NCI-H1417 treated with DMSO at 0.1 percent for 48 hours (cell line): ENCODE results near the gene SLC49A4.

ENCODE experiments used
- DNase-seq: peaks from one replicate; lab custom pipeline; 2025; lab: John Stamatoyannopoulos, UW

SLC49A4 gene

GRCh38 chr3:122786066-122786465 lies 8.8 kb upstream of the SLC49A4 start:
- no peak for DNase-seq

DNA sequence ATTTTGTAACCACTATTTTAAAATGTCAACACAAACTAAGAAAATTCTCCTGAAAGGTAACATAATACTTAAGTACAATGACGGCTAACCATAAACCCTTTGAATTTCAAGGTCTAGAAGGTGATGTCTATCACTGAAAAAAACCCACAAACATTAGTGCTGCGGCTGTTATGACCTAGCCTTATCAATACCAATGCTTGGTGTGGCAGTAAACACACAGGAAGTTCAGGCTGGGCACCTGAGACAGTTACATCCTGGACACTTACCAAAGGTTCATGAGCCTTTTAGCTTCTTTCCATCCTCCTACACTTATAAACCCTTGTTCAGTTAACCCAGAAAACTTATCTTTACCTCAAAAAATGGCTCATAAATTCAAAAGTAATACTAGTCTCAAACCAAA lies 7.0 kb upstream of the SLC49A4 start:
- DNase-seq = no peak

DNA sequence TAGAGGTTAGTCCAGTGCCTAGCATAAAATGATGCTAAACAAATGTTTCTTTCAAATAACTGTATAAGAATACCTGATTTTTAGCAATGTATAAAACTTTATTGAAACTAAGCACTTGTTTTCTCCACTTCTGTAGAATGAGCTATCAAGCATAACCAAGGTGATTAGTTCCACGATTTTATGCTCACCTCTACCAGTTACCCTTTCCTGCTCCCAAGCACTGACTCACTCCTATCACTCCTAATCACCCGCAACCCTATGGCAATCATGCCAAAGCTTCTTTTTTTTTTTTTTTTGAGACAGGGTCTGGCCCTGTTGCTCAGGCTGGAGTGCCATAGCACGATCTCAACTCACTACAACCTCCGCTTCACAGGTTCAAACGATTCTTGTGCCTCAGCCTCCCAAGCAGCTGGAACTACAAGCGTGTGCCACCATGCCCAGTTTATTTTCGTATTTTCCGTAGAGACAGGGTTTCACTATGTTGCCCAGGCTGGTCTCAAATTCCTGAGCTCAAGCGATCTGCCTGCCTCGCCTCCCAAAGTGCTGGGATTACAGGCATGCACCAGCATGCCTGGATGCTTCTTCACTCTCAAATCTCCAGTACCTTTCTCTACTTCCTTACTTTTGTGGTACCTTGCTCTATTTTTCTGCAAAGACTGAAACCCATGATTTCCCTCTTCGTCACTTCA lies 5.1 kb upstream of the SLC49A4 start:
- no peak for DNase-seq

DNA sequence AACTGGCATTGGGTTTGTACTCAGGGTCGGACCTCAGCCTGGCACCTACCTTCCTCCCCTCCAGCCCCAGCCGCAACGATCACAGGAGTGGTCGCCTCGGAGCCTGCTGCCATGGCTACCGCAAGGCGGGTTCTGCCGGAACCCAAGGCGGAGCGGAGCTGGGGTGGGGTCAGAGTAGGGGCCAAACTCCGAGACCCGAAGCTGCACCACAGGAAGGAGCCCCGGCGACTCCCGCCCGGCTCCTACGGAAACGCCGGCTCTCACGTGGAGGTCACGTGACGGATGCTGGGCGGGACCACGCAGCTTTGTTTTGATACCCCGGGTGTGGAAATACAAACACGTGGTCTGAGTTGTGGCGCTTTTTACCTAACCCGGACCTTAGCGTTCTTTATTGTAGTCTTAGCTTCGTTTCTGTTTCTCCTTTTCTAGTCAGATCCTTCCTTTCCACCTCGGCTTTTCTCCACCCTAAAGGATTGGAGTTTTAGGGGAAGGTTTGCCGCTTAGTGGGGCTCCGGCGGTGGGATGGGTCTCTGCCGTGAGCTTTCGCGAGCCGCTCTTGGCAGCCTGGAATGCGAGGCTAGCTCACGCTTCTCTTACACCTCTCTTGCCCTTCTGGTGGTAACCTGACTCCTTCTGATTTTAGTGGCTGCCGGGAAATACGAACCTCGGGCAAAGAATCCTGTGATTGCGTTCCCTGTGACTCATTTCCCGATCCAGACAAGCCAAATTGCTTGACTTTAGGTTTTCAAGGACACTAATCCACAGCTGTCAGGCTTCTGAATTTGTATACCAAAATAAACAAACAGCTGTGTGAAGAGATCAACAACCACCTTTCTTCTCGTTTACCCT lies 1.1 kb upstream of the SLC49A4 start, which contains the start of gene HSPBAP1:
Gene HSPBAP1 (minus strand): TSS at position 264 of the 849 bp plus-strand sequence. CDS start 151 bp downstream, at position 113.
- DNase-seq = no peak

DNA sequence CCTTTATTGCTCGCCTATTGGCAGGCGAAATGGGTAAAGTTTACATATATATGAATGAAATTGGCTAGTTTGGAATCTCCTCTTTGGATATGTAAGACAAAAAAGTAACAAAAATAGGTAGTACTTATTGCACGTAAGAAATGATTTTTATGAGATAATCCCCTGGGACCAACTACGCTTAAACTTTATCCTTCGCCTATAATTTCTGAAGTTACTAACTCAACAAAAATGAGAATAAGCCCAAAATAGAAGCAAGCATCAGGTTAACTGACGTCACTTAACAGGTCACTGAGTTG lies 438 bp upstream of the SLC49A4 start:
- DNase-seq = no peak

DNA sequence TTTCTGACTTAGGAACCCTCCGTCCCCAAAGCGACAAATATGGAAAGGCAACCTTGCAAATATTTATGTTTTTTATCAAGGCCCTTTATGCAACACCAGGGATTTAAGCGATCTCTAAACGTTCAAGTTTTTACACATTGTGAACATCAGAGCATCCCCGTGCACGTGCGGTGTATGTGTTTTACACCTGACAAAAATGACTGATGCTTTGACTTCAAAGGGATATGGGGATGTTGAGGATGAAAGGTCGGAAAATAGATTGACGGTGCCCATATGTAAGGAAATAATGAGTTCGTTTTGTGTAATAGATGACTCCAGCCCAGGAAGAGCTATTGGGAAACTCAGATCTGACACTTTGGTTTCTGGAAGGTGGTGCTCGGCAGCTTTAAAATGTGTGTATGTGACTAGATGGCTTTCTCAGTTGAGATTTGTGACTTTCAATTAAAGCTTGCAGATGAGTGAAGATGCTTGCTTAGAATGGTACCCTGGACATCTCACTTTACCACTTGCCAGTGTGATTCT lies 866 bp downstream of the SLC49A4 start:
- no peak for DNase-seq

DNA sequence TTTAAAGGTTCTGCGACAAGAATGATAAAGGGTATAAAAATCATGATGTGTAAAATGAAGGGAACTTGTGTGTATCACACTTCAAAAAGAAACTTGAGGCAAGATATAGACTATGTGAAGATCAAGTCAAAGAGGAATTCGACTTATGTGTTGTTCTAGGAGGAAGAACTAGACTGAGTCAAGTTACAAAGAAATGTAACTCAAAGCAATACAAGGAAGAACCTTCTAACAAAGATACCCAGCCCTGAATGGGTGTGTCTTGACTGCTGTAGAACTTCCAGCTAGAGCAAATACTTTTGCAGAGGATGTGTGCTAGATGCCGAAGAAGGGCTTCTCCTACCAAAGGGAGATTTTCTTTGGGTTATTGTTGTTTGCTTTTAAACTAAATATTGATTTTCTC lies 2.4 kb downstream of the SLC49A4 start:
- no peak for DNase-seq

DNA sequence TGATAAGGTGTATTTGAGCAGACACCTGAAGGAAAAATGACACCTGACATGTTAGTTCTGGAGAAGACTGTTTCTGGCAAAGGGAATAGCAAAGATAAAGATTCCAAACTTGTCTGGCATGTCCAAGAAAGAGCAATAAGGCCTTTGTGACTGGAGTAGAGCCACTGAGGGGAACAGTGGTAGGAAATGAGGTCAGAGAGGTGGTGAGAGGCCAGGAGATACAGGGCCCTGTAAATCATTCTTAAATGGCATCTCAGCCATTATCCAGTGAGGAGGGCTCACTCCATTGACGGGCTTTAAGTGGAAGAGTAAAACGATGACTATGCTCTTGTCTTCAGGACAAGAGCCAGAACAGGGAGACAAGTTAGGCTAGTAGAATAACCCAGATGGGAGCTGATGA lies 4.5 kb downstream of the SLC49A4 start:
- no peak for DNase-seq

GRCh38 chr3:122800031-122800430 lies 5.2 kb downstream of the SLC49A4 start:
- DNase-seq = no peak

- no peak for DNase-seq
Measured at GRCh38 chr3:122800706-122801237, 5.9 kb downstream of the SLC49A4 start.

- DNase-seq = no peak
Measured at GRCh38 chr3:122802323-122802722, 7.5 kb downstream of the SLC49A4 start.

DNA sequence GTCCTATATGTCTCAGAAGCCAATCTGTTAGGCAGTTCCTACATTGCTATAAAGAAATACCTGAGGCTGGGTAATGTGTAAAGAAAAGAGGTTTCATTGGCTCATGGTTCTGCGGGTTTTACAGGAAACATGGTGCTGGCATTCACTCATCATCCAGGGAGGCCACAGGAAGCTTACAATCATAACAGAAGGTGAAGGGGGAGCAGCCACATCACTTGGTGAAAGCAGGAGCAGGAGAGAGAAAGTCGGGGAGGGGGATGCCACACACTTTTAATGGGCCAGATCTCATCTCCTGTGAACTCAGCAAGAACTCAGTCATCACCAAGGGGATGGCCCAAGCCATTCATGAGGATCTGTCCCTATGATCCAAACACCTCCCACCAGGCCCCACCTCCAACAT lies 9.1 kb downstream of the SLC49A4 start:
- no peak for DNase-seq

DNA sequence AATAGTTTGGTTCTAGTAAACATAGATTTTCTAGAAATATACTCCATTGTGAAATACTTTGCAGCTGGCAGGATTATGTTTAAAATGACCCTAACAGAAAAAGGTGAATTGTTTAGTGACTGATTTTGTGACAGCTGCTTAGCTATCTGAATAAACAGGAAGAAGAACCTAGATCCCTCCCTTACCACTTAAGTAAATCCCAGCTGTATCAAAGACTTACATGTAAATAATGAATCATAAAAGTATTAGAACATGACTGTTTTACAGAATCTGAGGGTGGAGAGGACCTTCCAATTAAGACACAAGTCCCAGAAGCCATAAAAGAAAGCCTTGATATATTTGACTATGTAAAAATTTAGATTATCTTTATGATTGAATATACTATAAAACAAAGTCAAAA lies 15.9 kb downstream of the SLC49A4 start:
- no peak for DNase-seq

GRCh38 chr3:122816587-122816986 lies 21.7 kb downstream of the SLC49A4 start:
- no peak for DNase-seq

GRCh38 chr3:122824465-122825381 lies 29.9 kb downstream of the SLC49A4 start:
- DNase-seq = no peak

DNA sequence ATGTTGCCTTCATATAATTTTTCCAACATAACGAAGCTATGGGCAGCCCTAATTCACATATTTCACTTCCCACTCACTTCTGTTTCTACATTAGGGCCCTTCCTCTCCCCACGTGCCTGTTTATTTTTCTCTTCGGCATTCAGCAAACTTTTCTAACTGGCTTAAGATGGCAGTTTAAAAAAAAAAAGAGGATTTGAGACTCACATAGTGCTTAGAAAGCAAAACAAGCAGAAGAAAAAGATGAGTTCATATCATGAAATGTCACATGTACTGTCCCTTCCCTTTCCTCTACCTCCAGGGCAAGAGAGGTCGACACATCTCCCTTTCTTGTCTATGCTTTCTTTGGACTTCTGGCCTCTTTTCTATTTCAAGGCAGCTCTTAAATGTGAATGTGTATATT lies 30.6 kb downstream of the SLC49A4 start:
- DNase-seq = no peak

DNA sequence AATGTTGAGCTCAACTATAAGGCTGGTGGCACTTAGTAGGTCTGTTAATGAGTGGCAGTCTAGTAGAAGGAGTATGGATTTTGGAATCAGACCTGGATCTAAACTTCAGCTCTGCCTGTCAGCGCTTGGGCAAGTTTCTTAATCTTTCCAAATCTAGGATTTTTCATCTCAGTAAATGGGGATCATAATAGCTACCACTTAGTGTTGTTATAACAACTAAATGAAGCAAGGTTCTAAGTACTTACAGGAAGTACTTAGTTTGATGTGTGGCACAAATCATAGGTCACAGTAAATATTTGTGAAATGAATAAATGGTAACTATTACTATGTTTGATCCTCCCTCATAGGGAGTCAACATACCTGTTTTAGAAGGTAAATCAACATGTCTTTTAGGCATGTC lies 31.4 kb downstream of the SLC49A4 start:
- no peak for DNase-seq

- DNase-seq = no peak
Measured at GRCh38 chr3:122828281-122828680, 33.4 kb downstream of the SLC49A4 start.

DNA sequence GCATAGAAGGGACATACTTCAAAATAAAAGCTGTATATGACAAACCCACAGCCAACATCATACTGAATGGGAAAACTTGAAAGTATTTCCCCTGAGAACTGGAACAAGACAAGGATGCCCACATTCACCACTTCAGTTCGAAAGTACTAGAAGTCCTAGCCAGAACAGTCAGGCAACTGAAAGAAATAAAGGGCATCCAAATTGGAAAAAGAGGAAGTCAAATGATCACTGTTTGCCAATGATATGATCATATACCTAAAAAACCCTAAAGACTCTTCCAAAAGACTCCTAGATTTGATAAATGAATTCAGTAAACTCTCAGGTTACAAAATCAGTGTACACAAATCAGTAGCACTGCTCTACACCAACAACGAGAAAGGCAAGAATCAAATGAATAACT lies 40.7 kb downstream of the SLC49A4 start:
- DNase-seq = no peak

GRCh38 chr3:122843604-122844003 lies 48.7 kb downstream of the SLC49A4 start:
- DNase-seq = peak; percentile 83

DNA sequence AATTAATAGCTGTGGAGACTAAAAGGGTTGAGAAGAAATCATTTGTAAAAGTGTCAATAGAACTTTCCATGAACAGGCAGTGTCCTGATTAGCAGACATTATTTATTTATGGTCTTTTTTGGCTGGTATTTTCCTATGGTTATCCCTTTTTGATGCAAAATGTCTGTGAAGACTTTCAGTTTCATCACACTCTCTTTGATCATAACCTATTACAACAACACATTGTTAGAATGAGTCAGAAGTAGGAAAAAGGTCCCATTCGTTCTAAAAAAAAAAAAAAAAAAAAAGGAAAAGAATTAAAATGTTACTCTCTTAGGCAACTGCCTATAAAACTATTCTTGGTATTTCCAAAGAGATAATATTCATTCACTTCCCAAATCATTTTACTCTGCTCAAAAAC lies 62.1 kb downstream of the SLC49A4 start:
- no peak for DNase-seq

- no peak for DNase-seq
Measured at GRCh38 chr3:122858373-122858772, 63.5 kb downstream of the SLC49A4 start.
